Measurements from ENCODE around the gene LIN7C. TPM values are rescaled to one million over a fixed set of nuclear protein-coding genes. Genes with fewer than 3 reads are reported as not detected.

The LIN7C gene
- polyA plus RNA-seq, 6 donors from 2014 or later: 10.3 to 18.3 (median 14.3) TPM

DNA sequence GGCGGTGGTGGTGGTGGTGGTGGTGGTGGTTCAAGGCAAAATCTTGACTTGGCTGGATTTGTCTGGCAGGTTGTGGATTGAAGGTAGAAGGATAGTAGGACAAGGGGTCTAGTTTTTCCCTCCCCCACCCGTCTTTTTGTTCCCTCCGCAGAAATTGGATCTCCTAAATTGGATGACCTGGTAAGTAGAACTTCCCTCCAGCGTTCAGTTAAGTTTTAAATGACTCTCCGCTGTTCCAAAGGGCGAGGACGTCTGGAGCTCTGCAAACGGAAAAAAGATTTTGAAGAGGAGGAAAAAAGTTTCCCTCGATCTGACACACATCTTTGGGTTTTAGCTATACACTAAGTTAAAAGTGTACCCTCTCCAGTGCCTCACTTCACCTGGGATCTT, 33.6 kb downstream of the LIN7C start:
- peak overlapping the region in 2 of 6 donors; percentile 45 to 65 for H3K27ac Mint-ChIP-seq
- no peaks in the 10 kb centered on the region for H3K9me3 Mint-ChIP-seq
- peaks cover 20 to 27% (median 27%) of the 10 kb centered on the region in 3 donors for H3K4me1 Mint-ChIP-seq
- peaks cover 0 to 8% of the 10 kb centered on the region in 2 donors for H3K36me3 Mint-ChIP-seq
- no peak for ATAC-seq (ENCODE audit: low read depth in 2 of 2)
- no peak for DNase-seq
- peaks cover 0 to 8% (median 0%) of the 10 kb centered on the region in 3 donors for H3K27me3 Mint-ChIP-seq
- H3K4me3 Mint-ChIP-seq: peak overlapping the region; percentile 90 to 99 (median 94)

DNA sequence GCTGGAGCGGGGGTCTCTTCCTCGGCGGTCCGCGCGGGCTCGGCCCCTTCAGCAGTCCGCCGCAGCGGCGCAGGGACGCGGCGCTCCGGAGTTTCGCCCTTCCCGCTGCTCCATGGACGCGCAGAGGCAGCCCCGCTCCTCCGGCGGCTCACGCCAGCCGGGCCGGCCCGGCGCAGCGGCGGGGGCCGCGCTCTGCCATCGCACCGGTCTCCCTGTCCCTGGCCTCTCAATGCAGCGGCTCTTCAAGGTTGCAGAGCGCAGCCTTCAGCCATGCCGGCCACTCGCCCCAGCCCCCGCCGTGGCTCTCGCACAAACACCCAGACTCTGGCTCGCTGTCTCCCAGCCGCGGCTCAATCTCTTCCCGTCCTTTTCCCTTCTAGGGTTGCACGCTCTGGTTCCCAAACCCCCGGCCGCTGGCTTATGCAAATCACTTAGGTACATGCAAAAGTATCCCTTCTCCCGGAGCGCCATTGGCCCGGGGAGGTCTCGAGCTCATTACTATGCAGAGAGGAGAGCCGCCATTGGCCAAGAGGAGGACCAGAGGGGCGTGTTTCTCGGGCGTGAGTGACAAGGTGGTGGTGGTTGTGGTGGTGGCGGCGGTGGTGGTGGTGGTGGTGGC, 34.1 kb downstream of the LIN7C start, which contains the start of gene LGR4:
LGR4 (minus strand) TSS at position 393 of the 619 bp plus-strand sequence. CDS start 488 bp downstream, outside the sequence.
- Mint-ChIP-seq H3K9me3 (no peaks in the 10 kb centered on the region), H3K27me3 (peaks cover 0 to 12% (median 0%) of the 10 kb centered on the region in 3 donors), H3K36me3 (peaks cover 0 to 8% of the 10 kb centered on the region in 2 donors), H3K4me1 (peaks cover 20 to 27% (median 27%) of the 10 kb centered on the region in 3 donors), H3K4me3 (peak within 1 kb of the TSS; percentile 90 to 99 (median 94)), H3K27ac (peak within 1 kb of the TSS; percentile 65 to 96 (median 91))
- DNase-seq (peak; percentile 71), ATAC-seq (ENCODE audit: low read depth in 2 of 2) (peak; percentile 89 to 91)

DNA sequence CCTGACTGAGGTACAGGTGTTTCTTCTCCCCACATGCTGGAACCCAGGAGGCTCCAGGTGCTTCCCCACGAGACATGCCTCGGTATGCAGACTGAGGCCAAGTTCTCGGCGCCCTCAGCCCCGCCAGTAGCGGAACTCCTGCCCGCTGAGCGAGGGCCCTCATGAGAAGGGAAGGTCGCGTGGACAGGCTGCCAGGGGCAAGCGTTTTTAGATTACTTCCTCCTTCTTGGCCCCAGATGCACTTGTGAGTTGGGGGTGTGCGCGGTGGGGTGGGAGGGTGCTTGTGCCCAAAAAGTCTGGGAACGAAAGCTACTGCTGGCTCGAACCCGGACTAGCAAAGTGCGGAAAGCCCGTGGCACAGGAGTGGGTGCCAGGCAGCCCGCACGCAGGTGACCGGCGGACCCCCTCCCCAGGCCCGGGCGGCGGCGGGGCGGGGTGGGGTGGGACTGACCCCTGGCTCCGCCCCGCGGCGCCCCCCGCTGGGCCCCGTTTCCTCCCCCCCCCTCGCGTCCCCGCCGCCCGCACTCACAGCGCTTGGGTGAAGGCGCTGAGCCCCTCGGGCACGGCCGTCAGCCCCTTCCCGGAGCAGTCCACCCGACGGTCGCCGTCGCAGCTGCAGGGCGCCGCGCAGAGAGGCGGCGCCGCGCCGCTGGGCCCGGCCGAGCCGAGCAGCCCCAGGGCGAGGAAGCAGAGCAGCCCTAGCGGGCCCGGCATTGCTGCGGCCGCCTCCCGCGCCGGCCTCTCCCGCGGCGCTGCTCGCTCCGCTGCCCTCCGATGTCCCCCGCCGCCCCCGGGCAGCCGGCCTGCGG, 34.8 kb downstream of the LIN7C start:
- H3K27ac Mint-ChIP-seq: peak overlapping the region in 2 of 6 donors; percentile 14 to 80
- peak; percentile 54 to 58 for ATAC-seq (ENCODE audit: low read depth in 2 of 2)
- H3K36me3 Mint-ChIP-seq: peaks cover 0 to 8% of the 10 kb centered on the region in 2 donors
- H3K27me3 Mint-ChIP-seq: peaks cover 0 to 12% (median 0%) of the 10 kb centered on the region in 3 donors
- DNase-seq: peak; percentile 52
- H3K9me3 Mint-ChIP-seq: no peaks in the 10 kb centered on the region
- H3K4me1 Mint-ChIP-seq: peaks cover 20 to 27% (median 27%) of the 10 kb centered on the region in 3 donors
- H3K4me3 Mint-ChIP-seq: peak overlapping the region; percentile 80 to 96 (median 92)

DNA sequence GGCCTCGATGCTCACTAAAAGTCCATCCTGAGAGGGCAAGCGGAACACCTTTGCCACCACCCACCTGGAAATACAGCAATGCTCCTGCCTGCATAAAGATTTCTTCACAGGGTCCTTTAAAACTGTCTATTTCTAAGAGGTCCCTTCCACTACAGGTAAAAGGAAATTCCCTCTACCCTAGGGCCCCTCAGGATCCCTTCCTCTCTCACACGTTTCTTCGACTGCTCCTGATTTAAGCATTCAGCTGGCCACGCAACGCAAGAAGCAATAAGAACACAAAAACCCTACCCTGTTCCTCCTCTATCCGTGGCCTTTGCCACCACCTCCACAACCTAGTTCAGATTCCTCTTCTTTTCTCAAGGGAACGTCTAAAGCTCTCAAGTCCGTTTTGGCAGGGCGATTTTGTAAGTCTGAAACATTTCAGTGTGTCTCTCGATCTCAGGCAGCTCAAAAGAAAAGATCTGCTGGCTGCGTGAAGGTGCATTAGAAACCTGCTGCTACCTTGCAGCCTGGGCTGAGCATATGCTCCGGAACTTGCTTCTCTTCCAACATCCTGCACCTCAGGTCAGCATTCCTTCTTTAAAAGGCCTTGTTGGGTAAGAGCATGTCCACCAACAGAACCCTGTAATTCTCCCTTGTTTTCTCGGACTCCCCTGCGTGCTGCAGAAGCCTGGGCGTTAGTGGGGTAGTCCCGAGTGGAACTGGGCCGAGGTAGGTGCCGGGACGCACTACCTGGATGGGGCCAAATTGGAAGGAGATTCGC, 35.6 kb downstream of the LIN7C start:
- ATAC-seq (ENCODE audit: low read depth in 2 of 2) (no peak), DNase-seq (no peak)
- Mint-ChIP-seq H3K36me3 (peaks cover 0 to 8% of the 10 kb centered on the region in 2 donors), H3K27ac (peak overlapping the region in 3 of 6 donors; percentile 3 to 58 (median 29)), H3K9me3 (no peaks in the 10 kb centered on the region), H3K4me1 (peaks cover 20 to 27% (median 27%) of the 10 kb centered on the region in 3 donors), H3K4me3 (peak overlapping the region; percentile 80 to 96 (median 92)), H3K27me3 (peaks cover 0 to 12% (median 0%) of the 10 kb centered on the region in 3 donors)

DNA sequence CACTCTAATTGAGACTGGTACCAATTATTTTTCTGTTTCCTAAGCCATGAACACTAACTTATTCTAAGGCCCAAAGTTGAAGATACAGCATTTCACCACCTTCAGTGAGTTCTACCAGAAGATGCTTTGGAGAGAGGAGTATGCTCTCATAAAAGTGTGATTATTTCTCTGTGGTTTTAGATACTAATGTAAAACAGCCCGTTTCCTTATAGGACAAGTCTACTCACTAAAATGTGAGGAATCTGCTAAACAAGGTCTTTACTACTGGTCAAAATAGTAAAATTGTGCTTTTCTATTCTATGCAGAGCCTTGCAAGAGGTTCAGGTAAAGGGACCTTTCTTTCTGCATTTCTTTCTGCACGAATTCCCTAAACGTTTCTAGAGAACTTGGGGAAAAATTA, 36.4 kb downstream of the LIN7C start:
- no peak overlapping the region for H3K27ac Mint-ChIP-seq

DNA sequence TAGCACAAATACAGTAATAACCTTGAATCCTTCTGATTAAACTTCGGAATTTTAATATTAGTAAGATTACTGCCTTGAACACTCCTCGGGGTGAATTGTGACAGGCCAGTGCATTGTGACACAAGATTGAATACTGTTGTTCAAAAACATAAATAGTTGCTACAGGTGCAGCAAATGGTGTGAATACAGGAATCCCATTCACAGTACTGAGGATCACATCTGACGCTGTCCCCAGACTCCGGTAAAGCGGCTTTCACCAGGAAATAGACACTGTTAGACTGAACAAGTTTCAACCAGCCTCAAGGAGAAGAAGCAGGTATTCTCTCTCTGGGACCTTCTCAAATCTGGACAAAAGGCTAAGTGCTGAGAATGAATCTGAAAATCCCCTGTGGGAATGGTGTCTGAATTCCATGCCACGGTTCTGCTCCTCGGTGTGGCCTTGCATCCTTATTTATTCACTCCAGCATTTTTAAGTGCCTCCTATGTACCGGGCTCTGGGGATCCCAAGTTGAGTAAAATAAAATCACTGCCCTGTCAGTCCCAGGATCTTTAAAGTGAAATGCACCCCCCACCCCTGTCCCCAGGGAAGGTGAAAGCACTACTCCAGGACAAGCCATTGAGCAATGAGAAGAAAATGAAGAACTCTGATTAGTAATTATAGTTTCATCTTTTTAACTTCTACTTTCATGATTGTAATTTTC, 37.4 kb downstream of the LIN7C start:
- no peak overlapping the region for H3K27ac Mint-ChIP-seq
- H3K36me3 Mint-ChIP-seq: peaks cover 0 to 8% of the 10 kb centered on the region in 2 donors
- ATAC-seq (ENCODE audit: low read depth in 2 of 2) (no peak), DNase-seq (no peak)
- H3K27me3 Mint-ChIP-seq: peaks cover 0 to 18% (median 5%) of the 10 kb centered on the region in 3 donors
- H3K9me3 Mint-ChIP-seq: no peaks in the 10 kb centered on the region
- H3K4me3 Mint-ChIP-seq: peak overlapping the region in 2 of 8 donors; percentile 19 to 80
- H3K4me1 Mint-ChIP-seq: peaks cover 20 to 27% (median 27%) of the 10 kb centered on the region in 3 donors

More for the DNA sequence above, 36.4 kb downstream of the LIN7C start:
- H3K4me1 Mint-ChIP-seq: peaks cover 20 to 27% (median 27%) of the 10 kb centered on the region in 3 donors
- DNase-seq (no peak), ATAC-seq (ENCODE audit: low read depth in 2 of 2) (no peak)
- peaks cover 0 to 18% (median 5%) of the 10 kb centered on the region in 3 donors for H3K27me3 Mint-ChIP-seq
- no peaks in the 10 kb centered on the region for H3K9me3 Mint-ChIP-seq
- peak overlapping the region in 5 of 8 donors; percentile 80 to 96 (median 92) for H3K4me3 Mint-ChIP-seq
- H3K36me3 Mint-ChIP-seq: peaks cover 0 to 8% of the 10 kb centered on the region in 2 donors

DNA sequence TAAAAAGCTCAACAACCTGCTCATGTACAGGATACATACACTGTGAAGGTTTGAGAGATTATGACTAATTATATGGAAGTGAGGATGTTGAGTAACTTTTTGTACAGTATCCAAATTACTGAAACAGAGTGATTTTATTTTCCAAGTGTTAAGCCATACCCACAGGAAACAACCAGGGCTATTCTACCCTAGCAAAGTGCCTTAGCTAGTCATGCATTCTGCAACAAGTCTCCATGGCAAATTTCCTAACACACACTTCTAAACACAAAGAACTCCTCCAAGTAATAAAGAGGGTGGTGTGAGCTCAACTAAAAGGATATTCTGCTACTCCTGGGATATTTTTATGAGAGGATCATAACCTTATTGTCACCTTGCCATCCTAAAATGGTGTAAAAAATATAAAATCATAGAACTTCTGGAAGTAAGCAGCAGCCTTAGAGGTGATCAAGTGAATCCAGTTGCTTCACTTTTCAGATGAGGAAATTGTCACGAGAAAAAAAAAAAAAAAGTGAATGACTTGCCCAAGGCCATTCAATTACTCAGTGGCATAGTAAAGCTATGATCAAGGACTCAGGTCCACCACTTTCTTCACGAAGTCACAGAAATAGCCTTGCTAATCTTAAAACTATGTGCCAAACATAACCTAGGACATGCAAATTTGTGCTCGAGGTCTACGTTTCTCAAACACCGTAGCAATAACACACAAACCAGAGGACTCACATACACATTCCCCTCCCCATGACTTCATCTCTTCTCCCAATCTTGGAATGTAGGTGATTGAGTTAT, 38.2 kb downstream of the LIN7C start:
- DNase-seq (no peak), ATAC-seq (ENCODE audit: low read depth in 2 of 2) (no peak)
- no peaks in the 10 kb centered on the region for H3K9me3 Mint-ChIP-seq
- peaks cover 0 to 18% (median 8%) of the 10 kb centered on the region in 3 donors for H3K27me3 Mint-ChIP-seq
- H3K27ac Mint-ChIP-seq: peak overlapping the region in 1 of 6 donors; percentile 16
- H3K4me3 Mint-ChIP-seq: peak overlapping the region in 1 of 8 donors; percentile 42
- peaks cover 20 to 25% (median 24%) of the 10 kb centered on the region in 3 donors for H3K4me1 Mint-ChIP-seq
- H3K36me3 Mint-ChIP-seq: peaks cover 0 to 8% of the 10 kb centered on the region in 2 donors

DNA sequence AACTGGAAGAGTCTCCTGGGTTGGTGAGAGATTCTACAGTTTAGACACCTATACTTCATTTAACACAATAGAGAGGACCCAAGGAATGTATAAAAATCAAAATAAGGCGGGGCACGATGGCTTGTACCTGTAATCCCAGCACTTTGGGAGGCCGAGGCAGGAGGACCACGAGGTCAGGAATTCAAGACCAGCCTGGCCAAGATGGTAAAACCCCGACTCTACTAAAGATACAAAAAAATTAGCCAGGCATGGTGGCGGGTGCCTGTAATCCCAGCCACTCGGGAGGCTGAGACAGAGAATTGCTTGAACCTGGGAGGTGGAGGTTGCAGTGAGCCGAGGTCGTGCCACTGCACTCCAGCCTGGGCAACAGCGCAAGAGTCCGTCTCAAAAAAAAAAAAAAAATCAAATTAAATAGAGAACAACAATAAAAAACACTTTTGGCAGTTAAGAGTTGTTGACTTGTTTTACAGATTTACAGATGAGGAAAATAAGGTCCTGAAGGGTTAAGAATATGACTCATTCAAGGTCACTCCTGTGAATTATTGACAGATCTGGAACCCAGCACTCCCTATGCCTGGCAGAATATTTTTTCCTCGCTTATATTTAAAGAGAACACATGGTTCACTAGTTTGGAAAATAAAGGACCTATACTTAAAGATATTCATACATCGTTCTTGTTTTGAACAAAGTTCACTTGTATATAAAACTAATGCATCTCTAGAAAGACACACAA, 39.2 kb downstream of the LIN7C start:
- DNase-seq (no peak), ATAC-seq (ENCODE audit: low read depth in 2 of 2) (no peak)
- no peak overlapping the region for H3K4me3 Mint-ChIP-seq
- H3K4me1 Mint-ChIP-seq: peaks cover 13 to 15% (median 14%) of the 10 kb centered on the region in 3 donors
- no peaks in the 10 kb centered on the region for H3K9me3 Mint-ChIP-seq
- peaks cover 0 to 18% (median 8%) of the 10 kb centered on the region in 3 donors for H3K27me3 Mint-ChIP-seq
- peak overlapping the region in 1 of 6 donors; percentile 11 for H3K27ac Mint-ChIP-seq
- peaks cover 0 to 1% of the 10 kb centered on the region in 2 donors for H3K36me3 Mint-ChIP-seq

DNA sequence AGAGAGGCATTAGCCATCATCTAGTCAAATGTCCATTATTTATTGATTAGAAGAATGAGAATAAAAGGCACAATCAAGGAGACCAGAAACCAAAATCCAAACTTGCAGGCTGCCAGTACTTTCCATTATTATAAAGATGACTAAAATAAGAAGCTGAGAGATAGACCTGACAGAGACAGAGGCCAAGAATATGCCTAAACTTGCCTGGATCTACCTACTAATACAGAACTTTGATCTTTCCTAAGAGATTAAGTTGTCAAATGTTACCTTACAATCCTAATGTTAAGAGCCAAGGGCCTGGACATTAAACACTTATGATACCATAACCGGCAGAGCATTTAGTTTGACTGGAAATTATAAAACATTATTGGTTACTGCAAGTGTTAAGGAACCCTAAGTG, 40.2 kb downstream of the LIN7C start:
- ATAC-seq (ENCODE audit: low read depth in 2 of 2) (no peak), DNase-seq (no peak)
- H3K4me1 Mint-ChIP-seq: peaks cover 11 to 13% (median 11%) of the 10 kb centered on the region in 3 donors
- peak overlapping the region in 2 of 6 donors; percentile 19 to 64 for H3K27ac Mint-ChIP-seq
- H3K36me3 Mint-ChIP-seq: no peaks in the 10 kb centered on the region
- peaks cover 0 to 18% (median 8%) of the 10 kb centered on the region in 3 donors for H3K27me3 Mint-ChIP-seq
- no peak overlapping the region for H3K4me3 Mint-ChIP-seq
- H3K9me3 Mint-ChIP-seq: no peaks in the 10 kb centered on the region

DNA sequence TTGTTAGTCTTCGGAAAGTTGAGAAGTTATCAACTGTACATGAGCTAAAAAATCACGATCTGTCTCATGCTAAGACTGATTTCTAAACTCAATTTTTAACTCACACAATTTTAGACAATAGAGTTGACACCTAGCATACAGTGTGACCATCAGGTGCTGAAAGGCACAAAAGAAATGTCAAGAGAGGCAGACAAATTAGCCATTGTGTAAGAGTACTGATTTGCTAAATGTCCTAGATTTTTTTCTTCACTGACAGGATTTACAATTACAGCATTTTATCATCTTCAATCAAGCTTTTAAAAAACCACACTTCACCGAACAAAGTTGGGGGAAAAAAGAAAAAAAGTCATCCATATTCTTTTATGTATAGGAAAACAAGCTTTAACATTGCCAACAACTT, 40.9 kb downstream of the LIN7C start:
- DNase-seq (no peak), ATAC-seq (ENCODE audit: low read depth in 2 of 2) (no peak)
- no peaks in the 10 kb centered on the region for H3K9me3 Mint-ChIP-seq
- H3K4me3 Mint-ChIP-seq: no peak overlapping the region
- peaks cover 4 to 5% (median 4%) of the 10 kb centered on the region in 3 donors for H3K4me1 Mint-ChIP-seq
- no peak overlapping the region for H3K27ac Mint-ChIP-seq
- H3K36me3 Mint-ChIP-seq: peaks cover 0 to under 1% of the 10 kb centered on the region in 2 donors
- H3K27me3 Mint-ChIP-seq: peaks cover 0 to 11% (median 8%) of the 10 kb centered on the region in 3 donors

DNA sequence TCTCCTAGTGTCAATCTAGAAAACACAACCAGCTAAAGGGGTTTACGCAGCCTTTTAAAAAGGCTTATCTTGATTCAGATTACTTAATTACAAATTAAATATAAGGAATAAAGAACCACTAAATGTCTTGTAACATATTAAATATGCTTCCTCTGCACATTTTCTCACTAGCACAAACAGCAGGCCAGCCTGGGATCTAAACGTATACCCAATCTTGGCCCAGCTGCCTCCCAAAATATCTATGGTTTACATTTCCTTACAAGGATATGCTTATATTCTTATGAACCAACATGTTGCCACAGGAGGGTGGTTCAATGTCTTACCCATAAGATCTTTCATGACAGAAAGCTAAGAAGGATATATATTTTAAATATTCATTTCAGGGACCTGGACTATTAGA, 41.7 kb downstream of the LIN7C start:
- H3K9me3 Mint-ChIP-seq: no peaks in the 10 kb centered on the region
- H3K4me1 Mint-ChIP-seq: peaks cover 0 to 2% (median 0%) of the 10 kb centered on the region in 3 donors
- no peak overlapping the region for H3K27ac Mint-ChIP-seq
- ATAC-seq (ENCODE audit: low read depth in 2 of 2) (no peak), DNase-seq (no peak)
- no peak overlapping the region for H3K4me3 Mint-ChIP-seq
- peaks cover 0 to 11% (median 8%) of the 10 kb centered on the region in 3 donors for H3K27me3 Mint-ChIP-seq
- H3K36me3 Mint-ChIP-seq: peaks cover 0 to 7% of the 10 kb centered on the region in 2 donors

Measured in naive B cell (primary cell).